GM19238 (cell line): Measurements from ENCODE around the gene SPSB2.

Experiments used
- DNase-seq: peaks from one replicate; pipeline ENCODE4 v3.0.0; 2011; ENCODE audit warnings: low spot score; ENCODE audit not compliant: insufficient read length

The SPSB2 gene

DNA sequence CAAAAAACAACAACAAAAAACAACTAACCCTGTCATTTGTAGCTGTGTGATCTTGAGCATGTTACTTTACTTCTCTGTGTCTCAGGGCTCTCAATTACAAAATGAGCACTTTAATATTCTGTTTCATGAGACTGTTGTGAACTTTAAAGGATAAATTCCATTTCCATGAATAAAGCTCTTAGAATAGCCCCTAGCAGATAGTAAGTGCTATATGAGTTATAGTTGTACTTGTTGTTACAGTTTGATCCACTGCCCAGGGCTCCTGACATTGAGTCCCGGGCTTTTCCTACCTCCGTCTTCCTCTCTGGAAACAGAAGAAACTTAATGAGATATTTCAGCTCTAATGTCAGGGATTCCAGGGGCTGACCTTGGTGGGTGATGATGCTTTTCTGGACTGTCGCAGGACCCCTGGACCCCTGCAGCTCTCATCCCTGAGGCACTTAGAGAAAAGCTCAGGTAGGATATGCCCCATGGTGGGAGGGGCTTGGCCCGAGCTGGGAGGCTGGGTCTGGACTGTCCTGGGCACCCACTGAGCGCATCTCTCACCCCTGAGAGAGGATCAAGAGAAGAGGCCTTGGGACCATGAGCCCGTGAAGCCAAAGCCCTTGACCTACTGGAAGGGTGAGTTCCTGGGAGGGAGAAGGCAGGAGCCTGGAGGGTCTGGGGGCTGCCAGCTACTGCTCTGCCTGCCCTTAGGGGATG lies 39.8 kb downstream of the SPSB2 start:
- DNase-seq: no peak

DNA sequence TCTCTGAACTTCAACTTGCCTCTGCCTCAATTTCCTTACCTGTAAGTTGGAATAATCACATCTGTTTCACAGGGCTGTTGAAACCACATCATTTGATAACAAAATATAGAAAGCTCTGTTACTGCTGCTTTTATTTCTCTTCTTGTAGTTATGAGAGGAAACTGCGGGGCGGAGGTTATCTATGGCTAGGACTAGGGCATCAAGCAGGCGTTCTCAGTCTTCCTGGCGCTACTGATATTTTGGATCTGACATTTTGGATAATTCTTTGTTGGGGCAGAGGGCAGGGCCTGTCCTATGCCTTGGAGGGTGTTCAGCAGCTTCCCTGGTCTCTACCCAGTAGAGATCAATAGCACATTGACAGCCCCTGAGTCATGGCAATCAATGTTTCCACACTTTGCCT lies 41.0 kb downstream of the SPSB2 start:
- DNase-seq: no peak

DNA sequence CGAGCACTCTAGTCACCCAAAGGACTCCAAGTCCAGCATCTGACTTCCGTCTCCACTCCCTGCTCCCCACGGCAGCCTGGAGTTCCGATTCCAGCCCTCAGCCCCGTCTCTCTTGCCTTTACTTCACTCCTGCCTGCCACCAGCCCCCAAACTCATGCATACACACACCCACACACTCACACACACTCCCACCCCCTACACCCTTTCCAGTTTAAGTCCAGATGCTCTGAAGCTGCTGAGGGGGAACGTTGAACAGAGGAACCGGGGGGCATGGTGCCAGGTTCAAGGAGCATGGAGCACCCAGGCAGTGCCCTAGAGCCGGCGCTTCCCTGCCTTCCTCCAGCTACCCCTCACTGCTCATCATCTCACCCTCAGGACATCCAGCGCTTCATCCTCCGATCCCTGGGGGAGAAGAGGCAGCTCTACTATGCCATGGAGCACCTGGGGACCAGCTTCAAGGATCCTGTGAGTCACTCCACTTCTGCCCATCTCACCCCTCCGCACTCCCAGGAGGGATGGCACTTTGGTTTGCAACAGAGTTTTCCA lies 41.6 kb downstream of the SPSB2 start:
- no peak for DNase-seq

DNA sequence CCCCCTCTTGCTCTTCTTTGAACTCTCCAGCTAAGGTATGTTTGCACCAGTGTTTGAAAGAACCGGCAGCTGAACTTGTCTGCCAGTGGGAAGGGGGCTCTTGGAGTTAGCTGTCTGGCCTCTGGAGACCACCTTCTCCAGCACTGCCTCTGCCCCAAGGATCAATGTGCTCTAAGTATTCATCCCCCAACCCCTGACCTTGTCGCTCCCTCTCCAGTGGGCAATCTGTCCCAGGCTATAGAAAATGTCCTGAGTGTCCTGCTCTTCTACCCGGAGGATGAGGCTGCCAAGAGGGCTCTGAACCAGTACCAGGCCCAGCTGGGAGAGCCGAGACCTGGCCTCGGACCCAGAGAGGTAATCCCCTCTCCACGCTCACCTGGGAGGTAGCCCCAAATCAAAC lies 42.1 kb downstream of the SPSB2 start:
- DNase-seq: no peak

DNA sequence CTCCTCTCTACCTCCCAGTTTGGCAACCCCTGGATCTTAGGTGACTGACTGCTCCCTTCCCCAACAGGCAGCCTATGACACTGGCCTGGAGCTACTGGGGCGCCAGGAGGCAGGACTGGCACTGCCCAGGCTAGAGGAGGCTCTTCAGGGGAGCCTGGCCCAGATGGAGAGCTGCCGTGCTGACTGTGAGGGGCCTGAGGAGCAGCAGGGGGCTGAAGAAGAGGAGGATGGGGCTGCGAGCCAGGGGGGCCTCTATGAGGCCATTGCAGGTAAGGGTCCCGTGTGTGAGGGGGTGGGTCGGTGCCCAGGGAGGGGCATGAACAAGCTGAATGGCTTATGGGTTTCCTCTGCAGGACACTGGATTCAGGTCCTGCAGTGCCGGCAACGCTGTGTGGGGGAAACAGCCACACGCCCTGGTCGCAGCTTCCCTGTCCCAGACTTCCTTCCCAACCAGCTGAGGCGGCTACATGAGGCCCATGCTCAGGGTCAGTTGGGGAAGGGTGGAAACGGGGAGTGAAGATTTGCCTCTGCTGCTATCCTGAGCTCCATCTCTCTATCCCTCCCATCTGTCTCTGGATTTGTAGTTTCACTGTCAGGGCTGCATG lies 42.7 kb downstream of the SPSB2 start:
- no peak for DNase-seq

DNA sequence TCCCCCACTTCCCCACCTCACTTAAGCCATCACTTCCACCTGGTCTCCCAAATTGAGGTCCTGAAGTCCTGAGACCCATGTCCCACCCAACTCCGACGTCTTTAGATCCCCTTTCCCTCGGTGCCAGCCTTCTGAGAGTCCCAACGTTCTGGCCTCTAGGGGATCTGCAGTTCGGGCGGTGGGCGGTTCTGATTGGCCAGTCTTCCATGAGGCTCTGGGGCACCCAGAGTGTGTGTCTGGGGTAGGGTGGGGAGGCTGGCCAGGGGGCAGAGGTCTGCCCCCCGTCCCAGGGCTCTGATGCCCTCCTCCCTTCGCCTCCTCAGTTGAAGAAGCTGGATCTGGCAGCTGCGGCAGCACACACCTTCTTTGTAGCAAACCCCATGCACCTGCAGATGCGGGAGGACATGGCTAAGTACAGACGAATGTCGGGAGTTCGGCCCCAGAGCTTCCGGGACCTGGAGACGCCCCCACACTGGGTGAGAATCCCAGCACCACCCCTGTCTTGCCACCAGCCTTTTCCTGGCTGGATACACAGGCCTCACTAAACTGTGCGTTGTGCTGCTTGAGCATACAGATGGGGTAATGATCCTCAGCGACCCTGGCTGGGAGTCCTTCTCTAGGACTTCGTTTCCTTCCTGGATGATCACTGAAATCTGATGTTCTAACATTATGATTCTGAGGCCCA lies 43.4 kb downstream of the SPSB2 start:
- no peak for DNase-seq

DNA sequence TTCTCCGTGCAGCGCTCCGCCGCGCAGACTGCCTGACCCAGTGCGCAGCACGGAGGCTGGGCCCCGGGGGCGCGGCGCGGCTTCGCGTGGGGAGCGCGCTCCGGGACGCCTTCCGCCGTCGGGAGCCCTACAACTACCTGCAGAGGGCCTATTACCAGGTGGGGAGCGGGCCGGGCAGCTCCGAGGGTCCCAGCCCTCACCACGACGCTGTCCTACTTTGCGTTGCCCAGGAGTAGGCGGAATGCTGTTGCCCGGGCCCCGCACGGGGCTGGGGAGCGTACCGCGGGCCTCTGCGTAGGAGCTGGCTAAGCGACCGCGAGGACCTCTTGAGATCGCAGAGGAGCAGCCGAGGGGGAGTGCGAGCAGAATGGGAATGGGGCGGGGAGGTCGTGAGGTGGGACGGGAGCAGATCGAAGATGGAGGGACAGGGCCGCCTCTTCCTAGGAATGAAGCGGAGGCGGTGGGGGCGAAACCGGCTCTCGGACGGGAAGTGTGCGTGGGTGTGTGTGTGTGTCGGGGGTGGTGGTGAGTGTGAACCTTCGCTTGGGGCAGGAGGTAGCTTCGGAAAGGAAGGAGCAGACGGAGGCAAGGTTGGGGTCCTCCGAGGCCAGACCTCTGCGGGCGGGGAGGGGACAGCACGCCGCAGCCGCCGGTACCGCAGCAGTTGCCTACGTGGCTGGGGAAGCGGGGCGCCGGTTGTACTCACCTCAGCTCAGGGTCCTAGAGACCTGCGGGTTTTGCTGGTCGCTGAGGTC lies 44.1 kb downstream of the SPSB2 start:
- DNase-seq: no peak

DNA sequence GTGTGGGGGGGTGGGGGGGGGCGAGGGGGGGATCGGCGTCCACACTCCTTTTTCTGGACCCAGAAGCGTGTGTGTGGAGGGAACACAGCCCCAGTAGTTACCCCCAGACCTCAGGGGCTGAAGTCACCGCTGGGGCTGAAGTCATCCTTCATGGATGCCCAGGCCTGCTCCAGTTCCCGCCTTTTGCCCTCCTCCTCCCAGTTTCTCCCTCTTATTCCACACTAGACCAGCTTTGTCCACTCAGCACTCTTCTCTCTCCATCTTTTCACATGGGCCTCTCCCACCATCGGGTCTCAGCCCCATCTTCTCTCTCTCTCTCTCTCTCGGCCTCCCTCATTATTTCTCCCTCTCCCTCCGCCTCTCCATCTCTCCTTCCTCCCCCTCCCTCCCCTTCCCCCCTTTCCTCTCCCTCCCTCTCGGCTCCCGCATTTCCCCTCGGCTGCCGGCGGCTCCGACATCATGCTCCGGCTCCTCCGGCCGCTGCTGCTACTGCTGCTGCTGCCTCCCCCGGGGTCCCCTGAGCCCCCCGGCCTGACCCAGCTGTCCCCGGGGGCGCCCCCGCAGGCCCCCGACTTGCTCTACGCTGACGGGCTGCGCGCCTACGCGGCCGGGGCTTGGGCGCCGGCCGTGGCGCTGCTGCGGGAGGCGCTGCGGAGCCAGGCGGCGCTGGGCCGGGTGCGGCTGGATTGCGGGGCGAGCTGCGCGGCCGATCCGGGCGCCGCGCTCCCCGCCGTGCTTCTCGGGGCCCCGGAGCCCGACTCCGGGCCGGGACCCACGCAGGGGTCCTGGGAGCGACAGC lies 44.9 kb downstream of the SPSB2 start, which contains the start of gene P3H3:
Gene P3H3, plus strand, starts transcription at position 426 of the 799 bp plus-strand sequence. Its CDS starts 34 bp downstream, at position 460.
- DNase-seq: no peak

DNA sequence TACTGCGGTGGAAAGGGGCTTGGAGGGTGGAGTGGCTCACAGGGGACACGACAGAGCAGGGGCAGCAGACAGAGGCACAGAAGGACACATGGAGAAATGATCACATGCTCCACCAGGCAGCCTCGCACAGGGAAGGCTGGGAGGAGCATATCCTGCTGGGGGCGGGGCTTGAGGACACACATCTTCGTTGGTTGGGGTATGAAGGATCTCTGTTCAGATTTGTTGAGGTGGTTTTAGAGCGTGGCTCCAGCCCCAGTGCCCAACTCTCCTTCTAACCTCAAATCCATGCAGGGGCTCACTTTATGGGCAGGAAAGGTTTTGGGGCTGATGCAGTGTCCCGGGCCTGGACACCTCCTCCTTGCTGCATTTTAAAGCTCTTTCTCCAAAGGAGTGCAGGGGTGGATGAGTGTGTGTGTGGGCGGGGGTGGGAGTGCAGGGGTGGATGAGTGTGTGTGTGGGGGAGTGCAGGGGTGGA lies 45.6 kb downstream of the SPSB2 start:
- no peak for DNase-seq

DNA sequence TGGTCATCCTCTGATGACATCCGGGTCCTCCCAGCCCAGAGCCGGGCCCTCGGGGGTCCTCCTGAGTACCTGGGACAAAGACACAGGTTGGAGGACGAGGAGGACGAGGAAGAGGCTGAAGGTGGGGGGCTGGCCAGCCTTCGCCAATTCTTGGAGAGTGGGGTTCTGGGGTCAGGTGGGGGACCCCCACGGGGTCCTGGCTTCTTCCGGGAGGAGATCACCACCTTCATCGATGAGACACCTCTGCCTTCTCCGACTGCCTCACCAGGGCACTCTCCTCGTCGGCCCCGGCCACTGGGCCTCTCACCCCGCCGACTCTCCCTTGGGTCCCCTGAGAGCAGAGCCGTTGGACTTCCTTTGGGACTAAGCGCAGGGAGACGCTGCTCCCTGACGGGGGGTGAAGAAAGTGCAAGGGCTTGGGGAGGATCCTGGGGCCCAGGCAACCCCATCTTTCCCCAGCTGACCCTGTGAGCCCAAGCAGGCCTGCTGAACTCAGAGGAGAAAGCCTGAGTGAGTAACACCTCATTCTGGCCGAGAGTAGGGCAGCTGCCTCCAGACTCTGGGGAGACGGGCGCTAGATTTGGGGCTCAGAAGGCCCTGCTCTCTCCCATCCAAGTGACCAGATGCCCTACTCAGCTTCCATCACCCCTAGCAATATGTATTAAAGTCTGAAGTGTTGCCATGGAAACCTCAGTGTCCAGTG lies 46.2 kb downstream of the SPSB2 start:
- no peak for DNase-seq

DNA sequence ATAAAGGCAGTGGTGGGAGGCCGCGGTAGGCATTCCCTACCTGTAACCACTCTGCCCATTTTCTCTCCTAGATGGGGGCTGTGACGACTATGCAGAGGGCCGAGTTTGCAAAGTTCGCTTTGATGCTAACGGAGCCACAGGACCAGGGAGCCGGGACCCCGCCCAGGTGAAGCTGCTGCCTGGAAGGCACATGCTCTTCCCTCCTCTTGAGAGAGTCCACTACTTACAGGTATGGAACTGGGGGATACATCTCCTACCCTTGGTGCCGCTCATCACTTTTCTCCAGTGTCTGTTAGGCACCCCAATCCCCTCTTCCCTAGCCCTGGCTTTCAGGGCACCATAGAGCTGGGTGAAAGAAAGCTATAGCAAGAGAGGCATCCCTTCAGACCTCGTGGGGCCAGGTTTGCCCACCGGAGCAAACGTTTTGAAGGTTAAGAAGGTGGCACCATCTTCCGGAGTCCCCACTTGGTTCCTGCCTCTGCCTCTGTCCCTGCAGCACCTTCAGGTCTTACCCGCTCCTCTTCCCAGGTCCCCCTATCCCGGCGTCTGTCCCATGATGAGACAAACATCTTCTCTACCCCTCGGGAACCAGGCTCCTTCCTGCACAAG lies 46.9 kb downstream of the SPSB2 start:
- no peak for DNase-seq

DNA sequence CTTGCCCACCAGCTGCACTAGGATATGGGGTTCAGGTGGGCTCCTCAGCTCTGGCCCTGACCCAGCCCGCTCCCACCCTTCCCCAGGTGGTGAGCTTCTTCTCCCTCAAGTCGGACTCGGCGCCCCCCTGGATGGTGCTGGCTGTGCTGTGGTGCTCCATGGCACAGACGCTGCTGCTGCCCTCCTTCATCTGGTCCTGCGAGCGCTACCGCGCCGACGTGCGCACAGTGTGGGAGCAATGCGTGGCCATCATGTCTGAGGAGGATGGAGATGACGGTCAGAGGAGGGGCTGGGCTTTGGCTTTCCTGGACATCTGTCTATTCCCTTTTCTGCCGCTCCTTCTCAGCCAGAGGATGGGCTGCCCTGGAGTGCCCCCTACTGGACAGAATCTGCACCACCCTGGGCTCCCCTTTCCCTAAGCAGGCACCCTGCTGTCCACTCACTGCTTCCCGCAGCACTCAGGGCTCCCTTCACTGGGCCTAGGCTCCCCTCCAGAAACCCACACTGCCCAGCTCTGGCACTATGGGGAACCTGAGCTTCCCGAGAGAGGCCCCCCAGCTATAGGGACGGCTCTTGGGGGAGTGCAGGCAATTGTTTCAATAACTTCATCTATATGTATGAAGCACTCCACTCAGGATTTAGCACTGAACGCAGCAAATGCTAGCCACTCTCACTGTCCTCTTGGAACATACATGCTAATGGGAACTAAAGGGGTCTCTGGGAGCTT lies 47.5 kb downstream of the SPSB2 start:
- DNase-seq: peak; percentile 93

DNA sequence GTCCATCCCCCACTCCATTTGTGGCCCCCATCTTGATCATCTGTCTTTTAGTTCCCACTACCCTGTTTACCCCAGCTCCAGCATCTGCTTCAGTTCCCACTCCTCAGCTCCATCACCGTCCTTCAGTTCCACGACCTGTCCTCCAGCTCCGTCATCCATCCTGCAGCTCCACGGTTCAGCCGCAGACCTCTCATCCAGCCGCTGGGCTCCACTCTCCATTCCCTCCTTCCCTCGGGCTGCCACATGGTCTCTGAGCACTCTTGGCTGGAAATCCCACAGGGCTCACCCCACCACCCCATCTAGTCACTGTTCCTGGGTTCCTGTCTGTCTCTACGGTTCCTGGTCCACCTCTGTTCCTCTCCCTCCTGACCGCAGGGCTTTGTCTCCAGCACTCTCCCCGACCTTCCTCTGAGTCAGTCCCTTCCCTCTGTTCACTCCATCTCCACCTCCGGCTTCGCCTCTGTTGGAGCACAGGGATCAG lies 48.2 kb downstream of the SPSB2 start:
- DNase-seq: no peak

DNA sequence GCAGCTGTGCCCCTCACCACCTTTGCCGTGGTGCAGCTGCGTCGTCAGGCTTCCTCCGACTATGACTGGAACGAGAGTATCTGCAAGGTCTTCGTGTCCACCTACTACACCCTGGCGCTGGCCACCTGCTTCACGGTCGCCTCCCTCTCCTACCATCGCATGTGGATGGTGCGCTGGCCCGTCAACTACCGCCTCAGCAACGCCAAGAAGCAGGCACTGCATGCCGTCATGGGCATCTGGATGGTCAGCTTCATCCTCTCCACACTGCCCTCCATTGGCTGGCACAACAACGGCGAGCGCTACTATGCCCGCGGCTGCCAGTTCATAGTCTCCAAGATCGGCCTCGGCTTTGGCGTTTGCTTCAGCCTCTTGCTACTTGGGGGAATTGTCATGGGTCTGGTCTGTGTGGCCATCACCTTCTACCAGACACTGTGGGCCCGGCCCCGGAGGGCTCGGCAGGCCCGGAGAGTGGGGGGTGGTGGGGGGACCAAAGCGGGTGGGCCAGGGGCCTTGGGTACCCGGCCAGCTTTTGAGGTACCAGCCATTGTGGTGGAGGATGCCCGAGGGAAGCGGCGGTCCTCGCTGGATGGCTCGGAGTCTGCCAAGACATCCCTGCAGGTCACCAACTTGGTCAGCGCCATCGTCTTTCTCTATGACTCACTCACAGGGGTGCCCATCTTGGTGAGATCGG lies 48.9 kb downstream of the SPSB2 start:
- no peak for DNase-seq

DNA sequence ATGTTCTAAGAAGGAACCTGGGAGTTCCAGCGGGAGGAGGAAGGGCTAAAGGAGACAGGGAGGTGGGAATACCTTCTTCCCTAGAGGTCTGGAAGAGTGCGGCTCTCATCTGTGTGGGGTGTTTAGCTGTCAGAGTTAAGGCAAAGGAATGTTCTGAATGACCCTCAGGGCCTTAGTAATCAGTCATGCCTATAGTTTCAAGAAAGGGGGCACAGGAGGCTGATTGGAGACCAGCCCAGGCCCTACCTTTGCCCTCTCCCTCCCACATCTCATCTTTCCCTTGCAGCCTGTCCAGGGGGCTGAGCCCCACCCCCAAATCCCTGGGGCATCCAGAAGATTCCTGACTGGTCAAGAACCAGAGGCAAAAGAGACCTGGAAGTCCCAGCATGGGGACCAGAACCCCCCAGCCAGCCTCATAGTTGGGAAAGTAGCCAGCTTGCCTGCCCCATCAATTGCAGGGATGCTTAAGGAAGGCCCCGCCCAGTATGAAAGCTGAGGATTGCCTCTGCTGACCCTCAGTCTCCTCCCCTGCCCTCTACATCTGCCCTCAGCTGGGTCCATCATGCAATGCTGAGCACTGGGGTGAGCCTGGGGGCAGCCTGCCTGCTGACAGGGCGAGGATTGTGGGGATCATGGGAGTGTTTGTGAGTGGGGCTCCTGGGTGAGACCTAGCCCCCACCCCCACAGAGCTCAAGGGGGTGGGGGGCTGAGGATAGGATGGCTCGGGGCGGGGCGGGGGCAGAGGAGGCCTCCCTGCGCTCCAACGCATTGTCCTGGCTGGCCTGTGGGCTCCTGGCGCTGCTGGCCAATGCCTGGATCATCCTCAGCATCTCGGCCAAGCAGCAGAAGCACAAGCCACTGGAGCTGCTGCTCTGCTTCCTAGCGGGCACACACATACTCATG lies 49.7 kb downstream of the SPSB2 start:
- DNase-seq: no peak

DNA sequence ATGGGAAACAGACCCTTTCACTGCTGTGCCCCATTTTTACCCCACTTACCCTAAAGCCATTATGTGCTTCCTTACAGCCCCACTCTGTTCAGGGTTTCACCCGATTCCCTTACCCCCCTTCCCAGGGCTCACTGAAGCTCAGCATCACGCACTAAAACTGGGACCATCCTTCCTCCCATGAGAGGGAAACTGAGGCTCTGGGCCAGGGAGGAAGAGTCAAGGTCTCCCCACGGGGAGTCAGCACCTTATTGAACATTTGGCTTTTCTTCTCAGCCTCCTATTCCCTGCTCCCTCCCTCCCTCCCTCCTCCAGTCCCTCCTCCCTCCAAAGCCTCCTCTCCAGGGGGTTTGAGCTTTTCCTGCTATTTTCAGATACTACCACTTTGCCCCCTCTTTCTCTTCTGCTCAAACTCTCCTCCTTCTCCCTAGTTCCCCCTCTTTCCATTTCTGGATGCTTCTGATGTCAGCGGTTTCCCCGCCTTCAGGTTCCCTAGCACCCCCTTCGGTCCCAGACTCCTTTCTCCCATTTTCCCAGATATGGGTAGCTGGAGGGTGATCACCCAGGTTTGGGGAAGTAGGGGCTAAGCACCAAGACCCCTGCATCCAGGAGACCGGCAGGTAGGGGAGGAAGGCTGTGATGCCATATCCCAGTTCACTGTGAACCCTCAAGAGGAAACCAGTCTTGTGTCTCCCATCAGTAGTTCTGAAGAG lies 50.5 kb downstream of the SPSB2 start:
- DNase-seq: no peak
